Kidney glomerular epithelial cell (primary cell): ENCODE measurements around the gene POLK.
"Not testable (repeated sequence)": the region's sequence is repeated elsewhere in the genome, so short reads cannot be mapped to it uniquely, and the experiment has no call there.

Experiments used
- DNase-seq: peaks from one replicate; lab custom pipeline; 2025; lab: John Stamatoyannopoulos, UW

The POLK gene

DNA sequence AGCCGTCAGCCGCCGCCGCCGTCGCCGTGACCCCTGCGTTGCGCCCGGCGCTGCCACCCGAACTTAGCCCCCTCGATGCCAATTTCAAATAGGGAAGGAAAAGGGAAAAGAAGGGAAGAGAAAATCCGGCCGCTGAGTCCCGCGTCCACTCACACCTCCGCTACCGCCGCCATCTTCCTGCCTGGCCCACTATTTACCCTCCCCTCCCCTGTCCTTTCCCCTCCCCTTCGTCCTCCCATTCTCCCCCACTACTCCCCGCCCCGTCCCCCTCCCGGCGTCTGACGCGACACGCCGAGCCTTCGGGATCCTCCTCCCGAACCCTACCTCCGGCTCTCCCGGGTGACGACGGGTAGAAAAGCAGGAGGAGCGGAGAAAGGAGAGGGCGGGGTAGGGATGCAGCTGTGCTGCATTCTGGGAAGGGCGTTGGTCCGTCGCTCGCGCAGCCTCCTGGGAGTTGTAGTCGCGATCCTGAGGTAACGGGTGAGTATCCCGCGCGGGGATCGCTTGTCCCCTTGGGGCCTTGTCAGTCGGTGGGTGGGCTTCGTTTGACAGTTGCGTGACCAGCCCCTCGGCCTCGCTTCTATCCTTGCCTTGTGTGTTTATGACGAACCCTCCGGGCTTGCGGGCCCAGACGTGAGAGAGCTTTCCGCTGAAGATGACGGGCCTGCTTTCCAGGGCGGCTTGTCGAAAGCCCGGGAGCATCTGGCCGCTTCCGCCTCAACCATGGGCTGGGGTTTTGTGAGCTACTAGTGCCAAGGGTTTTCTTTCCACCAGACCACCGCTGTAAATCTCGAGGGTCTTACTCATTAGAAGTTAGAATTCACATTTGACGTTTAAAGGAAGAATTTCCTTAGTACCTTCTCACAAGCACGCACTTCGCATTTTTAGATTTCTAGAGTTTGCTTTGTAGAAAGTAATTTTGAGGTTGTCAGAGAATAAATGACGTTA is at the start of gene POLK, which contains the start of gene CERT1:
POLK (plus strand) TSS at position 457 of the 948 bp plus-strand sequence.
CERT1 (minus strand) TSS at position 195 of the 948 bp plus-strand sequence. CDS start 422 bp downstream, outside the sequence.
- peak; percentile 97 for DNase-seq

- DNase-seq = peak; percentile 53
Observed at GRCh38 chr5:75463726-75464125, 48.0 kb upstream of the POLK start.

DNA sequence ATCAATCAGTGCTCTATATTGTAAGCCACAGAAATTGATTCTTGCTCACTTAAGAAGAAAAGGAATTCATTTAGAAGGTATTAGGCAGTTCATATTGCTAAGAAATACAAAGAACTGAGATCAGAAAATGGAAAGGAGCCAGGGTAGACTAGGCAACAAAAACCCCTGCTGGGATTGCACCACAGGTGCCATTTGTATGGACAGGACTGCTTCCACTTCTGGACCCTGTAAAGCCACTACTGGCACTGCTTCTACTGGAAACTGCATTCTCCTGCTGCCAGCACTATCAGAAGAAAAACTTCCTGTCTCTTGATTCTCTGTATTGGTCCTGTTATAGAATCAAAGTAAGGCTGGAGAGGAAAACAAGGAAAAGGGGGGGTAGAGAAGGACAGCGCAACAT is 46.2 kb upstream of the POLK start:
- no peak for DNase-seq

GRCh38 chr5:75466006-75466716 is 45.5 kb upstream of the POLK start:
- DNase-seq = no peak

DNA sequence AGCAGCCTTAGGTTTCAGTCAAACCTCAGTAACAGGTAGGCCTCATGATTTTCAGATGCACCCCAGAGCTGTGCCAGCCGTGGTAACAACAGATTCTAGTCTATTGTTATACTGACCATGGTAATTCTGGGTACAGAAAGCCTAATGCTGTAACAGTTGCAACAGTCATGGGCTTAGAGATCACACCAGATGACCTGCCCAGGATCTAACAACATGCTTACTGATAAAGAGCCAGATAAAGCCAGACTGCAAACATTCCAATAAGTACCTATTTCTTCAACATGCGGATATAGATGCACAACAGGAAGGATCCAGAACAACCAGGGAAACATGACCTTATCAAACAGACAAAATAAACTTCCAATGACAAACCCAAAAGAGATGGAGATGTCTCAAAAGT is 43.1 kb upstream of the POLK start:
- DNase-seq = no peak

DNA sequence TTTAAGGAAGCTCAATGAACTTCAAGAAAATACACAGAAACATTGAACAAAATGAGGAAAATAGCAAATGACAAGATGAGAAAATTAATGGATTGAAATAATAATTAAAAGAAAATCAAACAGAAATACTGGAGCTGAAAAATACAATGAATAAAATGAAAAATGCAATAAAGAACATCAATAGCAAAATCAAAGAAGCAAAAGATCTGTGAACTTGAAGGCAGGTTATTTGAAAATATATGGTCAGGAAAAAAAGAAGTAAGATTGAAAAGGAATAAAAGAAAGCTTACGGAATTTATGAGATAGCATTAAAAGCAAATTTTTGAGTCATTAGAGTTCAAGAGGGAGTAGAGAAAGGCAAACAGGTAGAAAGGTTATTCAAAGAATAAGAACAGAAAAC is 42.7 kb upstream of the POLK start:
- no peak for DNase-seq

GRCh38 chr5:75471193-75471592 is 40.5 kb upstream of the POLK start:
- no peak for DNase-seq

DNA sequence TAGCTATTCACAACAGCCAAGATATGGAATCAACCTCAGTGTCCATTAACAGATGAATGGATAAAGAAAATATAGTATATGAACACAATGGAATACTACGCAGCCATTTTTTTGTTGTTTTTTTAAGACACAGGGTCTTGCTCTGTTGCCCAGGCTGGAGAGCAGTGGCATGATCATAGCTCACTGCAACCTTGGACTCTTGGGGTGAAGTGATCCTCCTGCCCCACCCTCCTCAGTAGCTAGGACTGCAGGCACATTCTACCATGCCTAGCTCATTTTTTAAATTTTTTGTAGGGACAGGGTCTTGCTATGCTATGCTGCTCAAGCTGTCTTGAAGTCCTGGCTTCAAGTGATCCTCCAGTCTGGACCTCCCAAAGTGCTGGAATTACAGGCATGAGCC is 38.7 kb upstream of the POLK start:
- no peak for DNase-seq

DNA sequence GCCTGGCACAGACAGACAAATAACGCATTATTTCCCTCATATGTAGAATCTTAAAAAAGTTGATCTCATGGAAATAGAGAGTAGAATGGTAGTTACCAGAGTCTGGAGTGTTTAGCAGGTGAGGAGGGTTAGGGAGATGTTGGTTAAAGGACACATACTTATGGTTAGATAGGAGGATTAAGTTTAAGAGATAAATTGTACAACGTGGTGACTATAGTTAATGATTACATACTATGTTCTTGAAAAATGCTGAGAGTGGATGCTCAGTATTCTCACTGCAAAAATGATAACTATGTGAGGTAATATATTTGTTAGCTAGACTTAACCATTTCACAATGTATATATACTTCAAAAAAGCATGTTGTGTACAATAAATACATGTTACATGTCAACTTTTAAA is 38.2 kb upstream of the POLK start:
- peak; percentile 37 for DNase-seq

DNA sequence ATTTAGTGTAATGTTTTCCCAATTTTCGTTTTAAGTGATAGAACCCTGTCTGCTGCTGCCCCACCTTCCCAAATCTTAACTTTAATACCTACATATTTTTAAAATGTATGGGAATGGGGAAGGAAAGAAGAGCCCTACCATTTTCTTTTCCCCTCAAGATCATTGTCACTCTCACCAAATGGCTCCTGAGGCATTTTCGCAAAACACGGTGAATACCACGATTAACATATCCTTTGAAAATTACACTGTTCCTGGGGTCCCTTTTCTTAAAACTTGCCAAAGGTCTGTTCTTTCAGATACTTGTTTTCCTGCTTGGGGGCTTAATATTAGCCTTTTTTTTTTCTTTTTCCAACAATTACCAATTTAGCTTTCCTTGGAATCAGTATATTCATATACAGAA is 36.3 kb upstream of the POLK start:
- no peak for DNase-seq

DNA sequence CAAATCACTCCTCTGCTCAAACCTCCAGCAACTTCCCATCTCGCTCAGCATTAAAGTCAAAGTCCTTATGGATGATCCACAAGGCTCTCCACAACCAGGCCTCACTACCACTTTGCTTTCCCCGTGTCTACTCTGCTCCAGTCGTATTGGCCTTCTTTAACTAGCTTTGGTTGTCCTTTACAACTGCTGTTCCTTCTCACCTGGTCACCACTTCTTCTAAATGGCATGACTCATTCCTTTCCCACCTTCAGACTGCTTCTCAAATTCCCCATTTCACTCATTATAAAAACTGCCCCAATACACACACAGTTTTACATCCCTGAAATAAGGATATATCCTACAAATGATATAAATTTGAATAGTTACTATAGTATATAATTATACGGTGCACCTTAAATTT is 30.7 kb upstream of the POLK start:
- no peak for DNase-seq

DNA sequence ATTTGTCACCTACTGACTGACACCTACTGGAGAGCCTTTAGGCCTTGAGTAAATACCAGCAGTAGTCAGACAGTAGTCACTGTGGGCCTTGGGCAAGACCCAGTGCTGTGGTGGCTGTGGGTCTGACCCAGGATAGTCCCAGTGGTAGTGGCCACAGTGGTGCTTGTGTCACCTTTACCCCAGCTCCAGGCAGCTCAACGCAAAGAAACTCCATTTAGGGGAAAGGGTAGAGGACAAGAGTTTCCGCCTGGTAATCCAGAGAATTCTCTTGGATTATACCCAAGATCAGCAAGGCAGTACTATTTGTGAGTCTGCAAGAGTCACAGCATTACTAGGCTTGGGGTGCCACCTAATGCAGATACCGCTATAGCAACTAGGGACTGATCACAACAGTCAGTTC is 29.2 kb upstream of the POLK start:
- no peak for DNase-seq

- DNase-seq = no peak
Observed at GRCh38 chr5:75484605-75485004, 27.1 kb upstream of the POLK start.

GRCh38 chr5:75489847-75490246 is 21.8 kb upstream of the POLK start:
- not testable (repeated sequence) for DNase-seq

GRCh38 chr5:75491621-75492020 is 20.1 kb upstream of the POLK start:
- no peak for DNase-seq

GRCh38 chr5:75496026-75496425 is 15.7 kb upstream of the POLK start:
- no peak for DNase-seq

- DNase-seq = no peak
Observed at GRCh38 chr5:75498208-75498777, 13.4 kb upstream of the POLK start.

DNA sequence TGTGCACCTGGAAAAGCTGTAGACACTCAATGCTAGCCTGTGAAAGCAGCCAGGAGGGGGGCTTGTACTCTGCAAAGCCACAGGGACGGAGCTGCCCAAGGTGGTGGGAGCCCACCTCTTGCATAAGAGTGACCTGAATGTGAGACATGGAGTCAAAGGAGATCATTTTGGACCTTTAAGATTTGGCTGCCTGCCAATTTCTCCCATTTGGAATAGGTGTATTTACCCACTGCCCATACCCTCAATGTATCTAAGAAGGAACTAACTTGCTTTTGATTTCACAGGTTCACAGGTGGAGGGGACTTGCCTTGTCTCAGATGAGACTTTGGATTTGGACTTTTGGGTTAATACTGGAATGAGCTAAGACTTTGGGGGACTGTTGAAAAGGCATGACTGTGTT is 12.8 kb upstream of the POLK start:
- DNase-seq = not testable (repeated sequence)

GRCh38 chr5:75505112-75505511 is 6.6 kb upstream of the POLK start:
- DNase-seq = not testable (repeated sequence)

DNA sequence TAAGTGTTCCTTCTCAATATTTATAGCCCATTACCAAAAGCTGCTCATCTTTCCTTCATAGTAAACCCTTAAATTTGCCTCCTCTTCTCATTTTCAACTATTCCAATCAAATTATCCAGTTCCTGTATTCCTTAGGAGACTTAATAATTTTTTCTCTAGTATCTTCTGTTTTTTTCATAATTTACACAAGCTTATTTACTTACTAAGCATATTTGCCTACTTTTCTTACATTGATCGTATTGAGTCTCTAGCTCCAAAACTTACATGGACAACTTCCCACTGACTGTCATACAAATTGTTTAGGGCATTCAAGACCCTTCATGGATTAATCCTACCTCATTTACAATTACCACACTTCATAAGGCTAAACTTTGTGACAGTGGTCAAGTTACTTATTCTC is 3.9 kb upstream of the POLK start:
- no peak for DNase-seq

- DNase-seq = no peak
Observed at GRCh38 chr5:75509546-75509945, 2.1 kb upstream of the POLK start.

GRCh38 chr5:75509956-75510355 is 1.7 kb upstream of the POLK start:
- DNase-seq = no peak

DNA sequence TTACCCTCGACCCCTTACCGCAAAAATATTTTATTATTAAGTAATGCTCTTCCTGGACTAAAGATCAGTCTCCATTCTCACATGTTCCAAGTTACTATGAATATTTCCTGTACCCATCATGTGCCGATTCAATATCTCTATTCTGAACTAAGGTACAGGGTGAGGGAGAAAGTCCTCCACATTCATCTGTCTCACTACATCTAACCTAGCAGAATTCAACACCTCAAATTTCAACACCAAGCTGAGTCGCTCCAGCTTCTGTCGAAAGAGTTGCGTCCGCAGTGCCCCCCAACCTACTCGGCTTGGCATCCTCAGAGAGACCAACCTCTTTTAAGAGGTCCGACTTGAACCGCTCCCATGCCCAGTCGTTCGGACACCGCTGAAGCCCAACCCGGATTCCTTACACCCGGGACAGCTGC is 1.3 kb upstream of the POLK start:
- peak; percentile 42 for DNase-seq
